ENCODE results near the gene SYCP1.
A peak's percentile ranks its signal among the peaks of the same experiment; 100 is the strongest.
"Not testable (repeated sequence)": the region's sequence is repeated elsewhere in the genome, so short reads cannot be mapped to it uniquely, and the experiment has no call there.

SYCP1 gene

DNA sequence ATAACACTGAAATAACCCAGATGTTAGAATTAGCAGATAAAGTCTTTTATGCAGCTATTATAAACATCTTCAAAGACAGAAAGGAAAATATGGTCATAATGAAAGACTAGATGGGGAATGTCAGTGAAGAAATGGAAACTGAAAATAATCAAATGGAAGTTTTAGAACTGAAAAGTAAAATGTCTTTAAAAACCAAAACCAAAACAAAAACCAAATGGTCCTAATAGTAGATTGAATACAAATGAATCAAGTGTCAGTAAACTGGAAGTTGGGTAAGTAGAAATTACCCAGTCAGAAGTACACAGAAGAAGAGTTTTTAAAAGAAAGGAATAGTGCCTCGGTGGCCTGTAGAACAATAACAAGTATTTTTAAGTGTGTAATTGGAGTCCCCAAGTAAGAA lies 72.7 kb downstream of the SYCP1 start:
- no peak overlapping the region for H3K27ac ChIP-seq
- no peak for DNase-seq (ENCODE audit: low read depth, low spot score)

- no peak for DNase-seq (ENCODE audit: low read depth, low spot score)
Measured at GRCh38 chr1:114956570-114956969, 101.9 kb downstream of the SYCP1 start.

GRCh38 chr1:114959423-114959822 lies 104.8 kb downstream of the SYCP1 start:
- H3K27ac ChIP-seq, result no peak overlapping the region
- no peak for DNase-seq (ENCODE audit: low read depth, low spot score)

More at GRCh38 chr1:114956570-114956969, 101.9 kb downstream of the SYCP1 start:
- no peak overlapping the region for H3K27ac ChIP-seq

DNA sequence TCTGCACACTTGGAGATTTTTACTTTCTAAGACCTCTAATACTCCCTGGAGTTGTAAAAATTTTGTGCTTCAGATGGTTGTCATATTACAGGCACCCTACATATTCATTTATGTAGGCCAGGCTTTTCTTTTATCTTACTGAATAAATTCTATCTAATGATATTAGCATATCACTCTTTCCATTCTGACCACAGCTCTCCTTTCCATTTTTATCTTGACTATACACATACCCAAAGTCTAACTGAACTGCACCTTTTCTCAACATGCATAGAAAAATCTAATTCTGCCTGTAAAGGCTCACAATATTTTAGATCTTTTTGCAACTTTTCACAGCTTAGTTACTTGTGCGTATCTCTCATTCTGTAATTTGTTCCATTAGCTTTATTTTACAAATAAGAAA lies 122.2 kb downstream of the SYCP1 start:
- no peak for DNase-seq (ENCODE audit: low read depth, low spot score)
- no peak overlapping the region for H3K27ac ChIP-seq

- DNase-seq (ENCODE audit: low read depth, low spot score), result no peak
- H3K27ac ChIP-seq, result no peak overlapping the region
Measured at GRCh38 chr1:114979278-114979891, 124.7 kb downstream of the SYCP1 start.

DNA sequence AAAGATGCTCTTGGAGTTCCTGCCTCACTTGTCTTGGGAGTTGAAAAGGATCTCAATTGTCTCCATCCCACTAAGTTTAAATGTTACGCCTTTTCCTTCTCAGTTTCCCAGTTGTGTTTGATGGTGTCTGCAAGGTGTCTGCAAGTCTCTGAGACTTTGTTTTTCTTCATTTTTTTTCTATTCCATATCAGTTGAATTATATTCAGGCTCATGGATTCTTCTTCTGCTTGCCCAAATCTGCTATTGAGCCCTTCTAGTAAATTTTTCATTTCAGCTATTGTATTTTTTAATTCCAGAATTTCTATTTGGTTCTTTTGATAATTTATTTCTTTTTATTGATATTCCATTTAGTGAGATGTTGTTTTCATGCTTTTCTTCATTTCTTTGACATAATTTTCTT lies 127.6 kb downstream of the SYCP1 start:
- H3K27ac ChIP-seq, result no peak overlapping the region
- DNase-seq (ENCODE audit: low read depth, low spot score), result no peak

DNA sequence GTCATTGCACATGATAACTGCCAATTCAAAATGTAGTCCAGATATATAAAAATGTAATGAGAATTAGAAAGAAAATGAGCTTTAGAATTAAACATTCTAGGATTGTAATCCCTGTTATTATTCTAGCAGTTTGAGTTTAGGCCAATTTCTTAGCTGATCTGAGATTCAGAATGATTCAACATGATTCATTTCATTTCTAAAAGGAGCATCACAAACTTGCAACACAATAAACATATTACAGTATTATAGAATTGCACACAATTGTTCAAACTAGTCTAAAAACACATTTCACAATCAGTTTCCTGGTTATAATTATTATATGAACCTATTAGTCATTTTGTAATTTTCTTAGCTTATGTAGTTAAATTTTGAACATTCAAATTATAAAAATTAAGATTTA lies 131.6 kb downstream of the SYCP1 start:
- H3K27ac ChIP-seq, result peak overlapping the region; percentile 48
- no peak for DNase-seq (ENCODE audit: low read depth, low spot score)

DNA sequence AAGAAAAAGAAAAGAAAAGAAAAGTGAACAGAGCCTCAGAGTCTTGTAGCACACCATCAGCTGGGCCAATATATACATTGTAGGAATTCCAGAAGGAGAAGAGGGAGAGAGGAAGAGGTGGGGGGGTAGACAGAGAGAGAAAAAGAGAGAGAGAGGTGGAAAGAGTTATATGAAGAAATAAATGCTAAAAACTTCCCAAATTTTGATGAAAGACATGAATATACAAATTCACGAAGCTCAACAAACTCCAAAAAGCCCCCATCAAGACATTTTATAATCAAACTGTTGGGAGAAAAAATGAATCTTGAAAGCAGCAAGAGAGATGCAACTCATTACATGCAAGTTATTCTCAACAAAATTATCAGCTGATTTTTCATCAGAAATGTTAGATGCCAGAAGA lies 133.4 kb downstream of the SYCP1 start:
- DNase-seq (ENCODE audit: low read depth, low spot score), result no peak
- no peak overlapping the region for H3K27ac ChIP-seq

GRCh38 chr1:114997510-114998289 lies 143.0 kb downstream of the SYCP1 start:
- H3K27ac ChIP-seq, result no peak overlapping the region
- no peak for DNase-seq (ENCODE audit: low read depth, low spot score)

GRCh38 chr1:115006191-115006590 lies 151.5 kb downstream of the SYCP1 start:
- DNase-seq (ENCODE audit: low read depth, low spot score), result peak; percentile 27
- H3K27ac ChIP-seq, result peak overlapping the region; percentile 32

DNA sequence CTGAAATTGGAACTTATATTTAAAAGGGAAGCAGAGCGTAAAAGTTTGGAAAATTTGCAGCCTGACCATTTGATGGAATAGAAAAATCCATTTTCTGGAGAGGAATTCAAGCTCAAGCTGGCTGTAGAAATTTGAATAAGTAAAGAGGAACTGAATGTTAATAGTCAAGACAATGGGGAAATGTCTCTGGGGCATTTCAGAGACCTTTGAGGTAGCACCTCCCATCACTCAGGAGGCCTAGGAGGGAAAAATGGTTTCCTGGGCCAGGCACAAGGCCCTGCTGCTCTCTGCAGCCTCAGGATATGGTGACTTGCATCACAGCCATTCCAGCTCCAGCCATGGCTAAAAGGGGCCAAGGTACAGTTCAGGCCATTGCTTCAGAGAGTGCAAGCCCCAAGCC lies 157.3 kb downstream of the SYCP1 start:
- DNase-seq (ENCODE audit: low read depth, low spot score), result no peak
- H3K27ac ChIP-seq, result no peak overlapping the region

DNA sequence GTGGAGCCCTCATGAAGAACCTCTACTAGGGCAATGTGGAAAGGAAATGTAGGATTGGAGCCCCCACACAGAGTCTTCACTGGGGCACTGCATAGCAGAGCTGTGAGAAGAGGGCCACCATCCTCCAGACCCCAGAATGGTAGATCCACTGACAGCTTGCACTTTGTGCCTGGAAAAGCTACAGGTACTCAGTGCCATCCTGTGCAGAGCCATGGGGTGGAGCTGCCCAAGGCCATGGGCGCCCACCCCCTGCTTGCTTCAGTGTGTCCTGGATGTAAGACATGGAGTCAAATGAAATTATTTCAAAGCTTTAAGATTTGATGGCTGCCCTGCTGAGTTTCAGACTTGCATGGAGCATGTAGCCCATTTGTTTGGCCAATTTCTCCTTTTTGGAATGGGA lies 157.8 kb downstream of the SYCP1 start:
- no peak overlapping the region for H3K27ac ChIP-seq
- no peak for DNase-seq (ENCODE audit: low read depth, low spot score)

DNA sequence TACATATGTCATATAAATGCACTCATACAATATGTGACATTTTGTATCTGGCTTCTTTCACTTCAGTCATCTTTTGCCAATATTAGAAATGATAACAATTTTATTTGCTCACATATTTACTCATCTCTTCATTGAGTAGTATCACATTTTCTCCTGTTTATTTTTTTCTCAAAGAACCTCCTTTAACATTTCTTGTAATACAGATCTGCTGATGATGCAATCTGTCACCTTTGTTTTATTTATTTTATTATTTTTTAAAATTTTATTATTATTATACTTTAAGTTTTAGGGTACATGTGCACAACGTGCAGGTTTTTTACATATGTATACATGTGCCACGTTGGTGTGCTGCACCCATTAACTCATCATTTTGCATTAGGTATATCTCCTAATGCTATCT lies 159.1 kb downstream of the SYCP1 start:
- no peak overlapping the region for H3K27ac ChIP-seq
- DNase-seq (ENCODE audit: low read depth, low spot score), result no peak

GRCh38 chr1:115019549-115019948 lies 164.9 kb downstream of the SYCP1 start:
- not testable (repeated sequence) for DNase-seq (ENCODE audit: low read depth, low spot score); H3K27ac ChIP-seq

DNA sequence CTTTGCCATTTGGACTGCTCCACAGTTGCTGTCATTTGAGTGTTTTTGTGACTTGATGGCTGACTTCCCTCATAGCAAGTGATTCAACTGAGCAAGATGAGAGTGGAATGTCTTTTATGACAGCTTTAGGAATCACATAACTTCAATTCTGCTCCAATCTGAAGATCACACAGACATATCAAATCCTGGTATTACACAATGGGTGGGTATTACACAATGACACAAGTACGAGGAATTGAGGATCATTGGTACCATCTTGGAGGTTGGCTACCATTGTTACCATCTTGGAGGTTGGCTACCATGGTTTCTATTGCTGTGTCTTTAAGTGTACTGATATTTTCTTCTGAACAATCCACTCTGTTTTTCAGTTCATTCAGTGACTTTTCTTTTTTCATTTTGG lies 166.5 kb downstream of the SYCP1 start:
- no peak overlapping the region for H3K27ac ChIP-seq
- no peak for DNase-seq (ENCODE audit: low read depth, low spot score)

GRCh38 chr1:115023593-115023992 lies 168.9 kb downstream of the SYCP1 start:
- no peak overlapping the region for H3K27ac ChIP-seq
- DNase-seq (ENCODE audit: low read depth, low spot score), result no peak

DNA sequence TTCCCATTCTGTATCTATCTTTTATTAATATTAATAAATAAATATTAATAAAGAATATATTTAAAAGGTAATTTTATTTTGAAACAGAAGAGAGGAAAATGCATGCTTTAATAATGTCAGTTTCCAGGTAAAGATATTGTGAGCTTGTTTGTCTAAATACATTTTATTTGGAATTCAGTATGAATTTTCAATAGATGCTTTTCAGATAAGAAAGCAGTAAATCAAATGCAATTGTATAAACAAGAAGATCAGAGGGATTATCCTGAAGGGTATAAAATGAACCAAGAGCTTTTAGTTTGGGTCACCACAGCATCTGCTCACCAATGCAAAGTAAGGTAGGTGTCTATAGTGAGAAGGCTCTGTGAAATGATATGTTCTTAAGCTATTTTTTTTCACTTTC lies 174.9 kb downstream of the SYCP1 start, which contains the start of gene TSHB:
Gene TSHB, plus strand, starts transcription at position 301 of the 400 bp plus-strand sequence. CDS start 3,537 bp downstream, outside the sequence.
- H3K27ac ChIP-seq, result no peak within 1 kb of the TSS
- no peak for DNase-seq (ENCODE audit: low read depth, low spot score)

GRCh38 chr1:115031595-115031994 lies 176.9 kb downstream of the SYCP1 start:
- no peak overlapping the region for H3K27ac ChIP-seq
- DNase-seq (ENCODE audit: low read depth, low spot score), result no peak

DNA sequence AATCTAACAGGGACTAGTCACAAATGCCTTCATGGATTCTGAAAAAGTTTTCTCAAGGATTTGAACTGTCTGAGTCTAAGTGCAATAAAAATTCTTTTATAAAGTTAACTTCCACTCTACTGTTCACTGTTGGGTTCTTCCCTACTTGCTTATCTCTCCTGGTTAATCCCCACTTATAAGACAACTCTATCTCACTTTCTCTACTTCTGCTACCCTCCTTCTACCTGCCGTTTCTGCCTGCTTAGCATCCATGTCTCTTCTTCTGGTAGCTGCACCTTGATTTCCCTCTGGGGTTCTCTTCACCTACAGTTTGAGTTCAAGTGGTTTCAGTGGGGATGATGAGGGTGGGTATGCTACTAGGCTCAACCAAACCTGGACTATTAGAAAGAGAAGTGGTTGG lies 181.0 kb downstream of the SYCP1 start:
- H3K27ac ChIP-seq, result no peak overlapping the region
- DNase-seq (ENCODE audit: low read depth, low spot score), result no peak

- DNase-seq (ENCODE audit: low read depth, low spot score), result no peak
- H3K27ac ChIP-seq, result no peak overlapping the region
Measured at GRCh38 chr1:115036814-115037507, 182.3 kb downstream of the SYCP1 start.

DNA sequence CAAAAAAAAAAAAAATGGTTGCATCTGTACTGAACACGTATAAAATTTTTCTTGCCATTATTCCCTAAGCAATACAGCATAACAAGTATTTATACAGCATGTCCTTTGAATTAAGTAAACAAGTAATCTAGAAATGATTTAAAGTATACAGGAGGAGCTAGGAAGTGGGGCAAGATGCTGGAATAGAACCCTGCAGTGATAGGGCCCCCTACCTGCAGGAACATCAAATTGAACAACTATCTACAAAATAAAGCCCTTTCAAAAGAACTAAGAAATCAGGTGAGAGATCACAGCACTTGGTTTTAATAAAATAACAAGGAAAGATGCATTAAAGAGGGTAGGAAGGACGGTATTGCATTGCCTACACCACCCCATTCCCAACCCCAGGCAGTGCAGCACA lies 185.8 kb downstream of the SYCP1 start:
- no peak overlapping the region for H3K27ac ChIP-seq
- no peak for DNase-seq (ENCODE audit: low read depth, low spot score)

Data from epithelial cell of prostate (primary cell).